GM12801 (cell line): ENCODE results near the gene MEX3A.

Experiments used
- TF ChIP-seq, protein P1 (sequence below): IDR thresholded peaks from one replicate; pipeline ENCODE4 v1.5.1; 2011; ENCODE audit warnings: control low read depth; ENCODE audit not compliant: insufficient read length; ENCODE audit errors: extremely low read depth

The MEX3A gene

DNA sequence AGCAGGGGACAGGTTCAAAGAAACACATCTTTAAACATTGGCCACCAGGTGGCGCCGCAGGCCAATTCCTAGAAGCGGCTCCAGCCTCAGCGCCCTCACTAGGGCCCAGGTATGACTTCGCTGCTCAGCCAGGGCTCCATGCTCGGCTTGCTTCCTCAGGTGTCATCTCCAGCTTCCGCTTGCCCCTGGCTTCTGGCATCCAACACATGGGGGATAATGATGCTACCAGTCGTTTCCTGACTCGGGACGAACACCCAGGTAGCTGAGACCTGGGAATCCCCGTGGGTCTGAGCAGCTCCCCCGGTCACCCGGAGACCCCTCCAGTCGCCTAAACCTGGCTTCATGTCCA, 8.5 kb upstream of the MEX3A start:
- TF ChIP-seq, protein P1, sequence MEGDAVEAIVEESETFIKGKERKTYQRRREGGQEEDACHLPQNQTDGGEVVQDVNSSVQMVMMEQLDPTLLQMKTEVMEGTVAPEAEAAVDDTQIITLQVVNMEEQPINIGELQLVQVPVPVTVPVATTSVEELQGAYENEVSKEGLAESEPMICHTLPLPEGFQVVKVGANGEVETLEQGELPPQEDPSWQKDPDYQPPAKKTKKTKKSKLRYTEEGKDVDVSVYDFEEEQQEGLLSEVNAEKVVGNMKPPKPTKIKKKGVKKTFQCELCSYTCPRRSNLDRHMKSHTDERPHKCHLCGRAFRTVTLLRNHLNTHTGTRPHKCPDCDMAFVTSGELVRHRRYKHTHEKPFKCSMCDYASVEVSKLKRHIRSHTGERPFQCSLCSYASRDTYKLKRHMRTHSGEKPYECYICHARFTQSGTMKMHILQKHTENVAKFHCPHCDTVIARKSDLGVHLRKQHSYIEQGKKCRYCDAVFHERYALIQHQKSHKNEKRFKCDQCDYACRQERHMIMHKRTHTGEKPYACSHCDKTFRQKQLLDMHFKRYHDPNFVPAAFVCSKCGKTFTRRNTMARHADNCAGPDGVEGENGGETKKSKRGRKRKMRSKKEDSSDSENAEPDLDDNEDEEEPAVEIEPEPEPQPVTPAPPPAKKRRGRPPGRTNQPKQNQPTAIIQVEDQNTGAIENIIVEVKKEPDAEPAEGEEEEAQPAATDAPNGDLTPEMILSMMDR, result no peak

DNA sequence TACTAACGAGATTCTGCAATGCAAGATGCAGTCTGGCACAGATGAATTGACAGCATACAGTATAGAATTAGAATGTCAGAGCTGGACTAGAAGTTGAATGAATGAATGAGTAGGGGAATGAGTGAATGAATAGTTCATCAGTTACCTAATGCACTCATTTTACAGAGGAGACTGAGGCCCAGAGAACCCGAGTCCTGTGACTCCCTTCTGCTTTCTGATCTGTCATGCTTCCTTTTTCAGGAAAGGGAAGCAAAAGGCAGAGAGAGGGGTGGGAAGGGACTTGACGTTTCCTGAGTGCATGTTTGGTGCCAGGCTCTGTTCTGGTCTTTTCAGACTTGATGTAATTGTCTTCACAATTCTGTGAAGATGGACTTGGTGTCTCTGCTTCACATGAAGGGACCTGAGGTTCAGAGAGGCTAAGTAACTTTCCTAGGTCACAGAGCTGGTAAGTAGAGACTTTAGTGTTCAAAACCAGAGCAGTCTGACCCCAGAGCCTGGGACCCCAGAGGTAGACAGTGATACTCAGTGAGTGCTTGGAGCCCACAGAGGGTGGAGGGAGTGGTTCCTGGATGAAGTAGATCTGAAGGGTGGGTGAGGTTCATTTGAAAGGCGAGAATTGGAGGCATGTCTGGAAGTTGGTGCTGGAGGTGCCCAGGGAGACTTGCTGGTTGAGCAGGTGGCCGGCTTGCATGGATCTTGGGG, 8.0 kb upstream of the MEX3A start:
- TF ChIP-seq, protein P1, result no peak

DNA sequence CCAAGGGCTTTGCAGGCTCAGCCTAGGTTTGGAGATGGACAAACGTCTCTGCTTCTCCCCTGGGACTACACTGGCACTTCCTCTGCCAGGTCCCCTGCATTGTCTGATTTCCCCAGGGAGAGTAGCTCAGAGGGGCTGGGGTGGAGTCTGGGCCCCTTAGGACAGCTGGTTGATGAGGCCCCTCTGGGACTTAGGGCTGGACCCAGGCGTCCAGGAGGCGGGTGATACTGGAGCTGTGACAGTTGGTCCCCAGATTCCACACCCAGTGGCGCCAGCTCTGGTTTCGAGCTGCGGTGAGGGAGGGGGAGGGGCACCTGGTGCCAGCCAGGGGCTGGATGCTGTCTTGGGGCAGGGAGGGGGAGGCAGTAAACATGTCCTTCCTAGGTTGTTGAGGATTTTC, 7.4 kb upstream of the MEX3A start:
- TF ChIP-seq, protein P1, result no peak

DNA sequence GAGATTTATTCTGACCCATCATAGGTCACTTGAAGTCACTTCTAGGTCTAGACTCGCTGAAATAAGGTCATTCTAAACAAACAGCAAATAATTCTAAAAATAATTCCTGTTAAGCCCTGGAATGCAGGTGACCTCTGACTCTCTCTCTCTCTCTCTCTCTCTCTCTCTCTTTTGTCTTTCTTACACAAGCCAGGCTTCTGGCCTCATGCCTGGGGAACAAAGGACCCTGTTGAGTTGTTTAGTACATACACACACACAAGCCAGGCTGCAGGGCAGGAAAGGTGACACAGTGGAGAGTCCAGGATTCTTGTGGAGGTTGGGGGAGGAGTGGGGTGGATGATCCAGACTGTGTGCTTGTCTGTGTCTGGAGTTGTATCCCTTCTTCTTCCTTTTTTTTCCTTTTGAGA, 4.0 kb upstream of the MEX3A start:
- TF ChIP-seq, protein P1, result no peak

DNA sequence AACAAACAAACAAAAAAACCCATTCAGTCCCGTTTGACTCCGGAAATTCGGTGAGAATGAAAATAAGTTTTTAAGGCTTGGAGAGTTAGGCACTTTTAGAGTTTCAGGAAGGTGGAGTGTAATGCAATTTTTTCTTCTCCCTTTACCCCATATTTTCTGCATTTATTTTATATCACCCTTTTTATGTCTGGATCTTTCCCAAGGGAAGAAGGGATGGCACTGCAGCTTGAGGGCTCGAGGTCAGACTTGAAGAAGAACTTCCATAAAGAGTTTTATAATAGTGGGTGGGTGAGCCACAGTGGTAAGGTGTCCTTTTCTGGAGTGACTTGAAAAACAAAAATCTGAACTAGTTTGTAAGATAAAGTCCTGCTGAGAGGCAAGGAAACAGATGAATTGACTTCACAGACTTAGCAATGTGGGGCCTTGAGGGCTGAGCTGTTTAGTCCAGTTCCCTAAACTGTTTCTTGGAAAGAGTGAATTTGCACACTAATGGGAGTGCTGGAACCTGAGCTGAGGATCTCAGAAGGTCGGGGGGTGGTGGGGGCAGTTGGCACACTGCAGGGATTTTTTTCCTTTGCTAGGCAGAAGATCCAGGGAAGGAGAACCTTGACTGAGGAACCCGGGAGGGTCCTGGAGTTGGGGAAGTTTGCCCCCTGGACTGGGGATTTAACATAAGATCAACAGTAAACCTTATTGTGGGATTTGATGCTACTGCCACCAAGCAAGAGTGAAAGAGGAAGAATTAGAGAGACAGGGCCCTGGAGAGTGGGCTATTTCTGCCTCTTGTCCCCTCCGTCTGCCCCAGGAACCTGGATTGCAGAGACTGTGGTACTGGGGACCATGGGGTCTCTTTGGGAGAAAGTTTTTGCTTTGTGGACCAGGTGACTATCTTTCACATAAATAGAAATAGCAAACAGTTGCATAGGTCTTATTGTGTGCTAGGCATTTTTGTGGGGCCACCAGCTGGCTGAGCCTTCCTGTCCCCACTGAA, 1.8 kb upstream of the MEX3A start:
- TF ChIP-seq, protein P1, result no peak

DNA sequence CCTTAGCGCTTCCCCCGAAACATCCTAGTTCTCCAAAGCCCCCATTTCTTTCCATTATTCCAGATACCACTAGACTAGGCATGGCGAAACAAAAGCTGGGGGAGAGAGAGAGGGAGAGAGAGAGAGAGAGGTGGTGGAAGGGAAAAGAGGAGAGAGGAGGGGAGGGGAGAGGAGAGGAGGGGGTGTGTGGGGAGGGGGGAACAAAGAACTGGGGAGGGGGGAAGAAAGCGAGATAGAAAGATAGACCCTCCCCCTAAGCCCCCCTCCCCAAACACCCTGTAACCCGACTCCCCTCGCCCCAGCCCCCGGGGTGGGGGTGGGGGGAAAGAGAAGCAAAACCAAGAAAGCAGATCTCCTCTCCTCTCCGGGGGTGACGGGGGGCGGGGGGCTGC, 352 bp downstream of the MEX3A start:
- TF ChIP-seq, protein P1, result no peak

DNA sequence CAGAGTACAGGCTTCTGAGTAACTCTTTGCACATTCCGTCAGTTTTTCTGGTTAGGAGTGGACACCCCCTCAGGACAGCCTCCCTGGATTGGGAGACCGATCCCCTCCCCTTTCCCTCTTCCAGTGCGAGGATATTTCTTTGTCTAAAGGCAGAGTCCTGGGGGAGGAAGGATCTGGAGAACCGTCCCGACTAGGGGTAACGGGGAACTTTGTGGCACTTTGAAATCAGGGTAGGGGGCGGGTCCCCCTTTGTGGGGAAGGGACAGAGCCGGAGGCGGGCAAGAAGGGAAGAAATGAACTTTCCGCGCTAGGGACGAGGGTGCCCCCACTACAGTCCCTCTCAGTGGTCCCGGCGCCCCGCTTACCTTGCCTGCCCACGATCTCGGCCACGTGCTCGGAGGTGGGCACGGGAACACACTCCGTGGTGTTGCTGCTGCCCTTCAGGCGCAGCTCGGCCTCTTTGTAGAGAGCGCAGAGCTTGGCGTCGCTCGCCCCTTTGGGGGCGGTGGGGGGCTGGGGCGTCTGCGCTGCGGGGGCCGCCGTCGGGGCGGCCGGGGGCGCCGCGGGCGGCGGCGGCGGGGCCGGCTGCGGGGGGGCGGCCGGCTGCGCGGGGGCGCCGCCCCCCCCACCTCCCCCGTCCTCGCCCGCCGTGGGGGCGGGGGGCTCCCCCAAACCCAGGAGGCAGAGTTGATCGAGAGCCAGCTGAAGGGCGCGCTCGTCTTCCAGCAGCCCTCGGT, 917 bp downstream of the MEX3A start:
- TF ChIP-seq, protein P1, result no peak
